Measurements from ENCODE around the gene DCLK2.

The DCLK2 gene

GRCh38 chr4:150212485-150212884 is 134.2 kb downstream of the DCLK2 start:
- DNase-seq: no peak

- DNase-seq: no peak
These were observed 134.7 kb downstream of the DCLK2 start for GRCh38 chr4:150212927-150213326.

GRCh38 chr4:150215601-150216000 is 137.4 kb downstream of the DCLK2 start:
- no peak for DNase-seq

- DNase-seq: no peak
These were observed 138.5 kb downstream of the DCLK2 start for GRCh38 chr4:150216726-150217125.

DNA sequence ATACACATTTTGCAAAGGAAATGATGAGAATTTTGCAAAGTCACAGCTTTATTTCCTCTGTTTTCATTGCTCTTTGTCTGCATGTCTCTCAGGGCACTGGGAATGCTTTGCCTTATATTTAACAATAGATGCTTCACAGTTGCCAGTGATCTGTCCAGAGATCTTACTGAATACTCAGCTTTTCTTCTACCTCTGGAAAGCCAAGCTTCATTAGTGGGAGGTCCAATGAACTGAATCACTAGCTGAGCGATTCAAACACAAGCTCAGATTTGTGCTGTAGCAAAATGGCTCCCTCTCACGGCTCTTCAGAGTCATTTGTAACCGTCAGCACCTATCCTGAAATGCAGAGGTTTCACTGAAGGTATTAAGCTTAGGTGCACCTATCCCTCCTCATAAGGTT is 138.9 kb downstream of the DCLK2 start:
- no peak for DNase-seq

GRCh38 chr4:150217808-150218207 is 139.6 kb downstream of the DCLK2 start:
- no peak for DNase-seq

GRCh38 chr4:150218447-150218846 is 140.2 kb downstream of the DCLK2 start:
- no peak for DNase-seq

GRCh38 chr4:150219841-150220240 is 141.6 kb downstream of the DCLK2 start:
- DNase-seq: no peak

DNA sequence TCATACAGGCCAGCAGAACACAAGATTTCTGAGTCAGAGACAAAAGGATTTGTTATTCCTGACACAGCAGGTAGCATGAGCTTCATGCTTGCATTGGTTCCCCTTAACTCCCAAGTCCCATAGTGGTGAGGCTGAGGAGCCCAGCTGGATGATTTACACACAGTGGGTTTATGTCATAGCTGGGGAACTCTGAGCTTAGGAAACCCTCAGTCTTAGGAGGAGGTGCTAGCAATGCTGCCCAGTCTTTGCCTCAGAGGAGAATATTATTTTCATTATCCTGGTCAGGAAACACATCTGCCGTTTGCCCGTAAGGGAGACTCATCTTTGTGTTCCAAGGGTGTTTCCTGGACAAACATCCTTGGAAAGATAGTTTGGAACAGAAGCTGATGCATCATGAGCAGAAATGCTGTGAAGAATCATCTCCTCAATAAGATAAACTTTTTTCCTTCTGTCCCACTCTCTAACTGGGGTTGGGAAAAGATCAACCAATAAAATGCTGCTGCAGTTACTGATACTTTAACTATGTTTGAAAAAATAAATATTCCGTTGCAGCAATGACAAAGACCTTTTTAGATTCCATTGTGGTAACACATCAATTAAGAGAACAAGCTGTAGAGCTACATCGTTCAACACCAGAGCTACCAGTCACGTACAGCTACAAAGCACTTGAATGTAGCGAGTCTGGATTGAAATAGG is 146.8 kb downstream of the DCLK2 start:
- DNase-seq: no peak

DNA sequence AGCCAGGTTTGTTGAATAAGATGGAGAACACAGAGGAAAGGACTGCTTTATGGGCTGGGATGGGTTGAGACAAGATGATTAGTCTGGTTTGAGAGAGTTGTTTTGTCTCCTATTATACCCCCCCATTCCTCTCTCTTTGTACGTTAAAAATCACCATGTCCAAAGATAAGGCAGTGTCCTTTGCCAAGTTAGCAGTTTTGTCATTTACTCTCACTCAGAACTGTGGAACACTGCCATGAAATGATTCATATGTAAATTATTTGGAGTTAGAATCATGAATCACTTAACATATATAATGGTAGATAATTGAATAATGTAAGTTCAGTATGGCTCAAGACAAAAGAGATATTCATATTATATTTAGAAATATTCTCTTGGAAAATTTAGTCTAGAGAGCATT is 151.3 kb downstream of the DCLK2 start:
- no peak for DNase-seq

- no peak for DNase-seq
These were observed 152.3 kb downstream of the DCLK2 start for GRCh38 chr4:150230561-150230960.

DNA sequence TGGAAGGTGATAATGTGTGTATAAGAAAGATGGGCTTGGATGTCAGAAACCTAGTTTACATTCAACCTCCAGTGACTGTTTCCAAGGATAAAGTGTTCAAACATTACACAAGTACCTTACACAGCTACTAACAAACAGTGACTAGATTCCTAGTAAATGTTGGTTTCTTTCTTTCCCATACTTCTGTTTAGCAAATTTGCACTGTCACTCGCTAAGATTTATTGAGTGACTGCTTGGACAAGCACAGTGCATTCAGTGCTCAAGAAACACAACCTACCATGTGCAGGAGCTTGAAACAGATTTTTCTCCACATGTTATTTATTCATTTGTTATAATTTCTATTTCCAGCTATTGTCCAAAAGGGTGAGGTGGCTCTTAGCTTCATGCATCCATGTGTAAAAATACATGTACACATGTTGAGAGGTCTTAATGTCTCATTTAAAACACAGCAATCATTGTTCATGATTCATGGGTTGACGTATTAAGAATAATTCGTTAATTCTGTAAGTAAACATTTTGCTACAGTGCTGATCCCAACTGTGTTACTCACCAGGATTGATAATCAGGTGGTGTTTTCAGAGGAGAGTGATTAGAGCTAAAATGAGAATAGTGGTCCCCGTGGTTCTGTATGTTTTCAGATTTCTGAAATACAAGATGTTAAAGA is 153.0 kb downstream of the DCLK2 start:
- no peak for DNase-seq

- DNase-seq: no peak
These were observed 153.8 kb downstream of the DCLK2 start for GRCh38 chr4:150232029-150232428.

DNA sequence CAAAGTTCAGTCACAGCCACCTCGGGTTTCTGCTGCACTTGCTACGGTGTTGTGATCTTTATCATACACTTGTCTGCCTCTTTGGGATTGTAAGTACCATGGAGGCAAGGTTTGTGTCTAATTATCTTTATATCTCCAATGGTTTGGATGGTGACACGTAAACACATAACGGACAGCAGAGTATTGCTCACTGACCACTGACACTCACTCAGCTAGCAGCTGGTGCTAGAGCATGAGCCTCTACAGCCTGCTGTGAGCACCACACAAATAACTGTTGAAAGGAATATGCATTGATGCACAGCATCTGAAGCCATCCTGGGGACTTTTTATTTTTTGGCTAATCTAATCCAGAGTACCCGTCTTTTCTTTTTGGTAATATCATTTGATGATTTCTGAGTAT is 156.0 kb downstream of the DCLK2 start:
- no peak for DNase-seq

DNA sequence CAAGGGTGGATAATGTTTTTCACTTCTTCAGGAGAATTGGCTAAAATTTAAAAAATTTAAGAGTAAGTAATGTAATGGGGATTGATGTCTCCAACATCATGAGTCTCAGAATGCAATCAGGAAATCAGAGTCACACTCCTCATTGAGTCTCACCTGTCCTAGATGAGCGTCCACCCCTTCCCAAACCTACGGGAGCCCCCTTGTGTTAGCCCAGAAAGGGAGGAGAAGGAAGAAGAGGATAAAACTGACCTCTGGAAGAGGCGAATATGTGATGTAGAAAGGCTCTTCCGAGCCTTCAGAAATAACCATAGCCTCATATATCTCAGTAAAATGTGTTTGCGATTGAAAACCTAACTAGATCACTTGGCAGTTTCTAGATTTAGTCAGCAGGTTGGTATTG is 157.1 kb downstream of the DCLK2 start:
- DNase-seq: no peak

GRCh38 chr4:150235808-150236271 is 157.6 kb downstream of the DCLK2 start:
- no peak for DNase-seq

DNA sequence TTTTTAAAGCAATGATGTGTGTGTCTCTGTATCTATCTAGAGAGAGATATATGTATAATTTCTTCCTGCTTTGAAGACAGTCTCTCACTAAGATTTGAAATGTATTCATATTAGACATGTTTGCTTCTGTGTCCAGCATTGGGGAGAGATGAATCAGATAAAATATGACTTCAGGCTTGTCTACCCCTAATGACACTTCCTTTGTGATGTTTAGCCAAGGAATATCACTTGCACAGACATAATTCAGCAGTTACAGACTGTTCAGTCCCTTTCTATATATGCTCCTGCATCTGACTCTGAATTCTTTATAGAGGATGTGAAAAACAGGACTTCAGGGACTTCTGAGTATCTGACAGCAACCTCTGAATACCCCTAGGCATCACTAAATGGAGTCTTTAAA is 158.4 kb downstream of the DCLK2 start:
- no peak for DNase-seq

- DNase-seq: no peak
These were observed 159.0 kb downstream of the DCLK2 start for GRCh38 chr4:150237110-150237872.

- DNase-seq: no peak
These were observed 160.3 kb downstream of the DCLK2 start for GRCh38 chr4:150238591-150238990.

GRCh38 chr4:150240011-150240410 is 161.8 kb downstream of the DCLK2 start:
- no peak for DNase-seq

DNA sequence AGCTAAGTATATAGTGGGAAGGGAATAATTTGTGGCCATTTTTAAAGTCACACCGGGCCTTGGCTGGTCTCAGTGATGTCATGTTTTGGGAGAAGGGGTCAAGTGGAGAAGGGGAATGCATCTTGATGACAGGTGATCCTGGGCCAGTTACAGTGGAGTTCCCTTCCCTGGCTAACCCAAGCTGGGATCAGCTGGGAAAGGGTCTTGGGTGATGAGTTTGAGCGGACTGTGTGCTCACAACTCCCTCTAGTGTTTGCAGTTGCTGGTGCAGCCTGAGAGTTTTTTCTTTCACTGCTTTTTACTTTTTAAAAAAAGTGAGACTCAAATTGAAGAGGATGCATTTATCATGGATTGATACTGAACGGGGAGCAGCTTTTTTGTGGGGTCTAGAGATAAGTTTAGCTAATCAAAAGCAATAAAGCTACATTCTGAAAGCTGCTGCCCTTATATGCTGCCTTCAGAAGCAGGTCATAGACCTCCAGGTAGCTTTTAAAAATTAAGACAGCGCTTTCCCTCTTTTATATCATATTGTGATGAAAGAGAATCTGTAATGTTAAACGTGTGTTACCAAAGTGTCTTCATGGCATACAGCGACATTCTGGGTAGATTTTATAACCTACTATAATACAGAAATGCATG is 164.7 kb downstream of the DCLK2 start:
- DNase-seq: no peak

GRCh38 chr4:150243932-150244331 is 165.7 kb downstream of the DCLK2 start:
- DNase-seq: no peak

DNA sequence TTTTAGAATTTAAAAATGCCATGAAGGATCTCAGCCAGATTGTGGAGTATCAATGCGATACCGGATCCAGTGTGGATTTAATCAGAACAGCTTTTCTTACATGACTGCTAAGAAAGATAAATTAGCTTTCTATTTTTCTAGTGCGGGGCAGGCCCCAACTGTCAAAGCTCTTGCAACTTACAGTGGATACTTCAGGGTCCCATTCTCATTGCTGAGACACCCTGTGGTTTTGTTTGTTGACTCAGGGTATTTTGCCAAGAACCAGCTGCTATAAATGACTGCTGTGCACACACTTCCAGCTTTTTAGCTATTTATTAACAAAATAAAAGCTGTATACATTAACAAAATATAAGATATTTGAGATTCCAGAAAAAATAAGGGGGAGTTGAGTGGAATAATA is 166.4 kb downstream of the DCLK2 start:
- DNase-seq: no peak

DNA sequence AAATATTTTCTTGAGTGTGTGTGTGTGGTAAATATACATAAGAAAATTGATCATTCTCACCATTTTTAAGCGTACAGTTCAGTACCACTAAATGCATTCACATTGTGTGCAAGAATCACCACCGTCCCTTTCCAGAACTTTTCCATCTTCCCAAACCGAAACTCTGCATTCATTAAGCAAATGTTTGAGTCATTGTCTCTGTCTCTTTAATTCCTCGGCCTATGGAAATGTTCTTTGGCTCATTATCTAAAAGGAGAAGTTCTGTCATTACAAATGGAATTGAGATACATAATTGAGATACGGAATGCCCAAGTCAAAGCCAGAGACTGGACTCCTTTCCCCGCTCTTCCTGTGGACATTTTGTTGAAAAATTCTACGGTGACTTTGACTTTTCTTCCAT is 168.9 kb downstream of the DCLK2 start:
- no peak for DNase-seq
